ENCODE data around the gene CHODL.

CHODL gene

GRCh38 chr21:18285379-18285778 is 40.7 kb downstream of the CHODL start:
- Histone ChIP-seq H3K4me3 (replicated peaks; ENCODE audit: low read depth, low read length) (no peak overlapping the region), H3K27me3 (replicated peaks; ENCODE audit: control insufficient read depth, insufficient read depth, low read length) (no peaks in the 10 kb centered on the region), H3K36me3 (ENCODE audit: control insufficient read depth, insufficient read depth, low read length) (no peaks in the 10 kb centered on the region)
- DNase-seq (ENCODE audit: extremely low read depth, insufficient read length) = no peak
- TF ChIP-seq CTCF (IDR thresholded peaks at IDR 0.05; ENCODE audit: insufficient read depth, low read length, poor library complexity, severe bottlenecking) = no peak

GRCh38 chr21:18289876-18290275 is 45.2 kb downstream of the CHODL start:
- Histone ChIP-seq H3K4me3 (replicated peaks; ENCODE audit: low read depth, low read length) (no peak overlapping the region), H3K36me3 (ENCODE audit: control insufficient read depth, insufficient read depth, low read length) (no peaks in the 10 kb centered on the region), H3K27me3 (replicated peaks; ENCODE audit: control insufficient read depth, insufficient read depth, low read length) (no peaks in the 10 kb centered on the region)
- no peak for DNase-seq (ENCODE audit: extremely low read depth, insufficient read length)
- no peak for TF ChIP-seq CTCF (IDR thresholded peaks at IDR 0.05; ENCODE audit: insufficient read depth, low read length, poor library complexity, severe bottlenecking)

GRCh38 chr21:18294100-18294499 is 49.5 kb downstream of the CHODL start:
- Histone ChIP-seq H3K36me3 (ENCODE audit: control insufficient read depth, insufficient read depth, low read length) (no peaks in the 10 kb centered on the region), H3K4me3 (replicated peaks; ENCODE audit: low read depth, low read length) (no peak overlapping the region), H3K27me3 (replicated peaks; ENCODE audit: control insufficient read depth, insufficient read depth, low read length) (no peaks in the 10 kb centered on the region)
- TF ChIP-seq CTCF (IDR thresholded peaks at IDR 0.05; ENCODE audit: insufficient read depth, low read length, poor library complexity, severe bottlenecking) = no peak
- DNase-seq (ENCODE audit: extremely low read depth, insufficient read length) = no peak

- Histone ChIP-seq H3K4me3 (replicated peaks; ENCODE audit: low read depth, low read length) (no peak overlapping the region), H3K27me3 (replicated peaks; ENCODE audit: control insufficient read depth, insufficient read depth, low read length) (no peaks in the 10 kb centered on the region), H3K36me3 (ENCODE audit: control insufficient read depth, insufficient read depth, low read length) (no peaks in the 10 kb centered on the region)
- TF ChIP-seq CTCF (IDR thresholded peaks at IDR 0.05; ENCODE audit: insufficient read depth, low read length, poor library complexity, severe bottlenecking) = no peak
- no peak for DNase-seq (ENCODE audit: extremely low read depth, insufficient read length)
Observed at GRCh38 chr21:18298228-18298627, 53.6 kb downstream of the CHODL start.
